AG09309 (cell line): ENCODE data around the gene TTC7B.

ENCODE experiments used
- DNase-seq: peaks from one replicate; pipeline ENCODE4 v3.0.0-alpha.2; 2010; ENCODE audit warnings: low read depth
- H3K4me3 ChIP-seq: 2 replicates; pipeline ENCODE4 v1.5.1; 2011; ENCODE audit warnings: mild to moderate bottlenecking, low read depth, low read length, moderate library complexity; ENCODE audit not compliant: control insufficient read depth
- TF ChIP-seq, protein P1 (sequence below): IDR thresholded peaks from 2 replicates; pipeline ENCODE4 v1.5.1; 2011; ENCODE audit warnings: mild to moderate bottlenecking, low read depth, low read length, inconsistent platforms; ENCODE audit not compliant: insufficient read depth, control insufficient read depth; ENCODE audit errors: missing control alignments

The TTC7B gene

DNA sequence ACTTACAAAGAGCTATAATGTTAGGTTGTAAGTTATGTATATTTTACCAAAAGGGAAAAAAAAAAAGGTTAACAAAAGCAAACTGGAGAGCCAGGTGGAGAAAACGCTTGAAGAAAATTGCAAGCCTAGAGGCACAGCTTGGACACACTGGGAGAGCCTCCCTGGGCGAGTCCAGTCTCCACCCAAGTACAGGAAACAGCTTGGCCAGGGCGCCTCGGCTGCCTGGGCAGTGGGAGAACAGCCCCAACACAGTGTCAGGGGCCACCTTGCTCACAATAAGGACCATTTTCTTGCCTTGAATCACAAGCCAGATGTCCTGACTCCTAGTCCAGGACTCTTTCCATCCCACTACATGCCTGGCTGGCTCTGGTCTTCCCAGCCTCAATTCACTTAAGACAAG lies 33.3 kb downstream of the TTC7B start:
- DNase-seq, result no peak

DNA sequence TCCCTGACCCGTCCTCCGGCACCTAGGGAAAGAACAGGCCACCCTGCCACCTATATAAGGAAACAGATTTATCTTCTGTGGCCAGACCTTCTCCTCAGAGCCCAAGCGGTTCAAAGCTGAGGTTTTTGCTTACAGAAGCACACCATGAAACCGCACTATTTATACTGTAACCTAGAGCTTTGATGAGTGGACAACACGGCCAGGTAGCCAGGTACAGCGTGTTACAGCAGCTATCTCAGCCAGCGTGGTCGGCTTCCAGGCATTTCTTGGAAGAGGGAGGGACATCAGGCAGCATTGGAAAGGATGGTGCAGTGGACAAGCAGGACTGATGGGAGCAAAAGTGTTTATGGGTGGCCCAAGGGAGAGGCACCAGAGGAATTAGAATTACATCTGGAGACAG lies 34.4 kb downstream of the TTC7B start:
- DNase-seq, result no peak
- H3K4me3 ChIP-seq, result no peak overlapping the region
- TF ChIP-seq, protein P1, sequence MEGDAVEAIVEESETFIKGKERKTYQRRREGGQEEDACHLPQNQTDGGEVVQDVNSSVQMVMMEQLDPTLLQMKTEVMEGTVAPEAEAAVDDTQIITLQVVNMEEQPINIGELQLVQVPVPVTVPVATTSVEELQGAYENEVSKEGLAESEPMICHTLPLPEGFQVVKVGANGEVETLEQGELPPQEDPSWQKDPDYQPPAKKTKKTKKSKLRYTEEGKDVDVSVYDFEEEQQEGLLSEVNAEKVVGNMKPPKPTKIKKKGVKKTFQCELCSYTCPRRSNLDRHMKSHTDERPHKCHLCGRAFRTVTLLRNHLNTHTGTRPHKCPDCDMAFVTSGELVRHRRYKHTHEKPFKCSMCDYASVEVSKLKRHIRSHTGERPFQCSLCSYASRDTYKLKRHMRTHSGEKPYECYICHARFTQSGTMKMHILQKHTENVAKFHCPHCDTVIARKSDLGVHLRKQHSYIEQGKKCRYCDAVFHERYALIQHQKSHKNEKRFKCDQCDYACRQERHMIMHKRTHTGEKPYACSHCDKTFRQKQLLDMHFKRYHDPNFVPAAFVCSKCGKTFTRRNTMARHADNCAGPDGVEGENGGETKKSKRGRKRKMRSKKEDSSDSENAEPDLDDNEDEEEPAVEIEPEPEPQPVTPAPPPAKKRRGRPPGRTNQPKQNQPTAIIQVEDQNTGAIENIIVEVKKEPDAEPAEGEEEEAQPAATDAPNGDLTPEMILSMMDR, result no peak

More for the DNA sequence above, 33.3 kb downstream of the TTC7B start:
- no peak overlapping the region for H3K4me3 ChIP-seq
- TF ChIP-seq, protein P1, result no peak

DNA sequence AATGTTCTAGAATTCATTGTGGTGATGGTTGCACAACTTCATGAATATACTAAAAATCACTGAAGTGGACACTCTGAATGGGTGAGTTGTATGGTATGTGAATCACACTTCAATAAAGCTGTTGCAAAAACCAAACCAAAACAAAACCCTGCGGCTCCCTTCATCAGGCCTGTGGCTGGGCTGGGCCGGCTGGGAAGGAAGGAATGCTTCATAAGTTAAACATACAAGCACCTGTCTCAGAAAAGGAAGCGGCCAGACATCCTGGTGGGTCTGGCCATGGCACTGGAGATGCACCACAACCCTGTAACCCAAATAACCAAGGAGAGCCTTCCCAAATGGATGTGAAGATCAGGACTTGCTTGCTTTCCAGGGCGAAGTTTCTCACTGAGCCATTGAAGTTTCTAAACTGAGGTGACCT lies 34.9 kb downstream of the TTC7B start:
- TF ChIP-seq, protein P1, result no peak
- no peak overlapping the region for H3K4me3 ChIP-seq
- DNase-seq, result peak; percentile 67

DNA sequence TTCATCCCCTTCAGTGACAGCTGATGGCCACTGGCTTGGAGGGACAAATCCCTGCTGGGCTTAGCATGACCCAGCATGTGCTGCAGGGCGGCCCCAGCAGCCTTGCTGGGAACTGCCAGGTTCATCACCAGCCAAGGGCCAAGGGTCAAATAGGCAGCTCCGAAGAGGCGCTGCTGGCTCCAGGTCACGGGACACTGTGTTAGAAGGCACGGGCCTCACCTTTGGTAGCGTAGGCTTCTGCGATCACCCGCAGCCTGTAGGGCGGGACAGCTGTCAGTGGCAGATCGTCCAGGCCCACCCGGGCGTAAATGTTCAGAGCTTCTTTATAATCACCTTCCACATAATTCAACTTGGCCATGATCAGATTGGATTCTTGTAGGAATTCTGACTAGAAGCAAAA lies 35.7 kb downstream of the TTC7B start:
- DNase-seq, result no peak
- TF ChIP-seq, protein P1, result no peak
- H3K4me3 ChIP-seq, result no peak overlapping the region

DNA sequence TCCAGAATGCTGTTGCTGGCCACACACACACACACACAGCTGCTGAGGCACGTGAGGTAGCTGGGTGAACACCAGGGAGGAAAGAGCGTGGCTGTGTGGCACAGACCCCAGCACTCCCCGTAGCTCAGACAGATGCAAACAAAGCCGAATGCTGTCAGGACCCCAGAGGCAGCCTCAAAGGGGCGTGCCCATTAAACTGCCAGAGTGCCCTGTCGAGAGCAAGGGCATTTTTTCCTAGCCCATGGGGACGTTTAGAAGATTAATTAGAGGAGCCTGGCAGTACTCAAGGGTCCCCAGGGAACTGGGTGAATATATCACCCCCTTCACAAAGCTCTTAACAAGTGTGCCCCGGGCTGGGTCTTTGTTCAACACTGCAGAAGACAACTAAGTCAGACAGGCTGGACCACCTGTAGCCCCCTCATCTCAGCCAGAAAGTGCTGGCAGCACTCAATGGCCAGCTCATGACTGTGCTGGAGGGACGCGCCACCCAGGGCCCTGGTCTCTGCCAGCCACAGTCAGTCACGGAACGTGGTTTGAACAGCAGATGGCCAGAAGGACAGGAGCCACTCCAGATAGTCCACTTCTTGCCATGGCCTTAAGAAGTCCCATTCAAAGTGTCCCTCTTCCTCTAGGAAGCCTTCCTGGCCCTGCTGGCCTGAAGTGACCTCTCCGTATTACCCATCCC lies 37.5 kb downstream of the TTC7B start:
- H3K4me3 ChIP-seq, result no peak overlapping the region
- TF ChIP-seq, protein P1, result no peak
- DNase-seq, result no peak

DNA sequence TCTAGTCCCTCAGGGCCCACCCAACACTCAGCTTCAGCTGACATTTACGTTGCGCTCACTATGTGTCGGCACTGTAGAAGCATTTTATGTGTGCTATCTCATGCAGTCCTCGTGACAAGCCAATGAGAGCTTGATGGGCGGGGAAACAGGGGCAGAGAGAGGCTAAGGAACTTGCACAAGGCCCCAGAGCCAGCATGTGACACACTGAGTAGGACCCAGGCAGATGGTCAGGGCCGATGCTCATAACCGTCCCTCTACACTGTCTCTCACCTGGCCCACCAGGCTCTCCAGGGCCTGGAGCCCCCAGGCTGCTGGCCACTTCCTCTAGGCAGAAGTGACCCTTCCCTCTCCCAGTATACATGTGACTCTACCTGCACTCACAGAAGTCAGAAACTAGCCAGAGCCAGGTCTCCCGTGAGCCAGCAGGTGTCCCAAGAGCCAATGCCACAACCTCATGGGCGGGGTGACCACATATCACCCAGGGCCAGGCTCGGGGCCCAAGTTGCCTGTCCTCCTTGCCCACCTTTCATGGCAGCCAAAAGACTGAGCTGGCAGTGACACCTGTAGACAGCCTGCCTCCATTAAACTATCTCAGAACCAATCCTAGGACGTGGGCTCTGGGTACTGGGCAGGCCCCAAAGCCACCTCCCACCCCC lies 38.3 kb downstream of the TTC7B start:
- TF ChIP-seq, protein P1, result no peak
- no peak overlapping the region for H3K4me3 ChIP-seq
- no peak for DNase-seq

DNA sequence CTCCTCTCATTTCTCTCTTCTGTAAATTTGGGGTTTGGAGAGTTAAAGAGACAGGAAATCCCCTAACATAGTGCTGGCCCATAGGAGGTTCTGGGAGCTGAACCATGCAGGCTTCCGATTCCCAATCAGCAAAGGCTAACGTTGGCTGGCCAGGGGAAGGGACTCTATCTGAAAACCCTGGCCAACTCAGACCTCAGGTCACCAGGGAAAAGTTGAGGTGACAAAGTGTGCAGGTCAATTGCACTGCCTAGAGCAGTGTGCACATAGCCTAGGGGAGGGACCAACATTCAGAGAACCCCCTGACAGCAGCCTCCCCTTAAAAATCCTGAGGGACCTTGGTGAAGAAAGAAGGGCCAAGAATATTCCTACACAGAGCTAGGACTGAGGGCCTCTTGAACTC lies 38.9 kb downstream of the TTC7B start:
- TF ChIP-seq, protein P1, result no peak
- H3K4me3 ChIP-seq, result no peak overlapping the region
- no peak for DNase-seq
